ENCODE measurements around the gene COPS3. TPM values are rescaled to one million over a fixed set of nuclear protein-coding genes. Genes with fewer than 3 reads are reported as not detected.

The COPS3 gene
- total RNA-seq, 6 experiments from 2014 or later: 82.3 to 93.7 (median 86.7) TPM

DNA sequence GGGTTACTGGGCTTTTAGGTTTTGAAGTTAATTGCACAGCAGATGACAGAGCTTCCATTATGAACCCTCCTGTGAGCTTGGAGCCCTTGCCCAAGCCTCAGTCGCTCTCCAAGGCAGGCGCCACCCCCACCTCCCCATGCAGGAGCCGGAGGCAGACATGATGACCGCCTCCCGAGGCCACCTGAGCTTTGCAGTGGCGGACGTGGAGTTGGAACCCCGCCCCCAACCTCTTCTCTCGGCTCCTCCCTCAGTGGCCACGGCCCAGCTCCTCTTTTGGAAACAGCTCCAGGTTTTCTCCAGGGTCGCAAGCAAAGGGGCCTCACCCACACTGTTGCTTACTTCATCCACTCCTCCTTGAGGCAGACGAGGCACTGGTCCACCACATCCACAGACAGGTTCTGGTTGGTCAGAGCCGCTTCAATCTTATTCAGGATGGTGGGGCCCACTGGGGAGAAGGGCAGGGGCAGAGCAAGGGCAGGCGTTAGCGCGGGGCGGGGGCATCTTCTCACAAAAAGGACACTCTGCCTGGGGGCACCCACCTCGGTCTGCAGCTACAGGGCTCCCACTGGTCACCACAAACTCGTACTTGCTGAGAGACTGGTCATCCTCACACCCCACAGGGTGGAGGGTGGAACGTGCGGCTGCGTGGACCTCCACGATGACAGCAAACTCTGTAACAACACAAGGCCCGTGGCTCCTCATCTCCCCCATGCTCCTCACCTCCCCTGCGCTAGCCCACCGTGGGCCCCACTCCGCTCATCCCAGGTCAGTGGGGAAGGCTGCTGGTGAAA lies 66.2 kb downstream of the COPS3 start:
- Mint-ChIP-seq H3K4me3 (no peak overlapping the region), H3K9me3 (no peaks in the 10 kb centered on the region), H3K4me1 (ENCODE audit: low read depth) (no peaks in the 10 kb centered on the region), H3K36me3 (ENCODE audit: low read depth) (peaks cover 23% of the 10 kb centered on the region), H3K27me3 (ENCODE audit: insufficient read depth) (no peaks in the 10 kb centered on the region), H3K27ac (no peak overlapping the region)
- TF ChIP-seq, protein P1, sequence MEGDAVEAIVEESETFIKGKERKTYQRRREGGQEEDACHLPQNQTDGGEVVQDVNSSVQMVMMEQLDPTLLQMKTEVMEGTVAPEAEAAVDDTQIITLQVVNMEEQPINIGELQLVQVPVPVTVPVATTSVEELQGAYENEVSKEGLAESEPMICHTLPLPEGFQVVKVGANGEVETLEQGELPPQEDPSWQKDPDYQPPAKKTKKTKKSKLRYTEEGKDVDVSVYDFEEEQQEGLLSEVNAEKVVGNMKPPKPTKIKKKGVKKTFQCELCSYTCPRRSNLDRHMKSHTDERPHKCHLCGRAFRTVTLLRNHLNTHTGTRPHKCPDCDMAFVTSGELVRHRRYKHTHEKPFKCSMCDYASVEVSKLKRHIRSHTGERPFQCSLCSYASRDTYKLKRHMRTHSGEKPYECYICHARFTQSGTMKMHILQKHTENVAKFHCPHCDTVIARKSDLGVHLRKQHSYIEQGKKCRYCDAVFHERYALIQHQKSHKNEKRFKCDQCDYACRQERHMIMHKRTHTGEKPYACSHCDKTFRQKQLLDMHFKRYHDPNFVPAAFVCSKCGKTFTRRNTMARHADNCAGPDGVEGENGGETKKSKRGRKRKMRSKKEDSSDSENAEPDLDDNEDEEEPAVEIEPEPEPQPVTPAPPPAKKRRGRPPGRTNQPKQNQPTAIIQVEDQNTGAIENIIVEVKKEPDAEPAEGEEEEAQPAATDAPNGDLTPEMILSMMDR (IDR thresholded peaks at IDR 0.05): no peak
- no peak for DNase-seq

DNA sequence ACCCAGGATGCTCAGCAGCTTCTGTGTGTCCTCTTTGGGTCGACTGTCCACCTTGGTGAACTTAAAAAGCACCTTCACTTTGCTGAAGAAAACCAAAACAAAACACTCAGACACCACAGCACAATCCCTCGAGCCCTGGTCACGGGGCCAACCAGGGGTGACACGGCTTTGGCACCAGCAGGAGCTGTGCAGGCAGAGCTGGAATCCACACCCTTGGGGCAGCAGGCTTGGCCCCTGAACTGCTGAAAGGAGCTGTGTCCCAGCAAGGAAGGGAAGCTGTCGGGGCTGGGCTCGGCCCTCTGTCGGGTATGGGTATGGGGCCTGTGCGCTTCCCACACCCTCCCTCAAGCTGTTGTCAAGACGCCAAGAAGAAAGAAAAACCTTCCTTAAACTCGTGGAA lies 67.3 kb downstream of the COPS3 start:
- no peaks in the 10 kb centered on the region for H3K27me3 Mint-ChIP-seq (ENCODE audit: insufficient read depth)
- H3K27ac Mint-ChIP-seq: no peak overlapping the region
- H3K4me3 Mint-ChIP-seq: no peak overlapping the region
- TF ChIP-seq, protein P1 (IDR thresholded peaks at IDR 0.05): no peak
- H3K4me1 Mint-ChIP-seq (ENCODE audit: low read depth): no peaks in the 10 kb centered on the region
- H3K36me3 Mint-ChIP-seq (ENCODE audit: low read depth): peaks cover 23% of the 10 kb centered on the region
- H3K9me3 Mint-ChIP-seq: no peaks in the 10 kb centered on the region
- no peak for DNase-seq

DNA sequence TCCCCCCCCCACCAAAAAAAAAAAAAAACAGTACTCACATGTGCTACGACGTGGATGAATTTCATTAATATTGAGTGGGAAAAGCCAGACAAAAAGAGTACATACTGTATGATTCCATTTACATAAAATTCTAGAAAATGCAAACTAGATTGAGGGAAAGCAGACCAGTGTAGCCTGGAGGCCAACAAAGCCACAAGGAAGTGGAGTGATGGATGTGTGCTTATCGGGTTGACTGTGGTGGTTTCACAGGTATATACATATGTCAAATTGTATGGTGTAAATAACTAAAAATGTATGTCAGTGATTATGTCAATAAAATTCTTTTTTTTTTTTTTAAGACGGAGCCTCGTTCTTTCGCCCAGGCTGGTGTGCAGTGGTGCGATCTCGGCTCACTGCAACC lies 73.0 kb downstream of the COPS3 start:
- DNase-seq: no peak
- Mint-ChIP-seq H3K36me3 (ENCODE audit: low read depth) (peaks cover 4% of the 10 kb centered on the region; the same call in 1 of the 2 replicates), H3K4me1 (ENCODE audit: low read depth) (peaks cover 25% of the 10 kb centered on the region), H3K4me3 (no peak overlapping the region), H3K27ac (no peak overlapping the region), H3K9me3 (no peaks in the 10 kb centered on the region), H3K27me3 (ENCODE audit: insufficient read depth) (peaks cover 6% of the 10 kb centered on the region)
- TF ChIP-seq, protein P1 (IDR thresholded peaks at IDR 0.05): no peak

DNA sequence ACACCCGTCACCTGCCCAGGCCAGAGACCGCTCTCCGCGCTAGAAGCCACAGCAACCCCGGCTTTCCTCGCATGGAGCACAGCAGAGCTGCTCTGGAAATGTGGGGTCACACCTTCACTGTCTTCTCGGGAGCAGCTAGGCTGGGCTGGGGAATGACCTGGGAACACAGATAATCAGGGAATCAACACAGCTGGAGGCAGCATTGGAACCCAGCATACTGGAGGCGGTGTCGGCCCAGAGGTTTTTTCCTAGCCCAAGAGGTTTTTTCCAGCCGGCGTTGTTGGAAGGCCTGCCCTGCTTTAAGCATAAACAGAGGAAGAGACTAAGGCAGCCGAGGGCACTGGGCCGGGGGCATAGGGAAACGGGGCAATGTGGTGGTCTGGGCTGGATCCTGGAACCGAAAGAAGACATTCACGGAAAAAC lies 74.1 kb downstream of the COPS3 start:
- Mint-ChIP-seq H3K27ac (peak overlapping the region; percentile 29; the same call in 1 of the 2 replicates), H3K4me3 (peak overlapping the region; percentile 32; the same call in 1 of the 2 replicates), H3K9me3 (no peaks in the 10 kb centered on the region), H3K36me3 (ENCODE audit: low read depth) (peaks cover 5% of the 10 kb centered on the region), H3K4me1 (ENCODE audit: low read depth) (peaks cover 25% of the 10 kb centered on the region), H3K27me3 (ENCODE audit: insufficient read depth) (peaks cover 6% of the 10 kb centered on the region)
- no peak for DNase-seq
- TF ChIP-seq, protein P1 (IDR thresholded peaks at IDR 0.05): no peak

DNA sequence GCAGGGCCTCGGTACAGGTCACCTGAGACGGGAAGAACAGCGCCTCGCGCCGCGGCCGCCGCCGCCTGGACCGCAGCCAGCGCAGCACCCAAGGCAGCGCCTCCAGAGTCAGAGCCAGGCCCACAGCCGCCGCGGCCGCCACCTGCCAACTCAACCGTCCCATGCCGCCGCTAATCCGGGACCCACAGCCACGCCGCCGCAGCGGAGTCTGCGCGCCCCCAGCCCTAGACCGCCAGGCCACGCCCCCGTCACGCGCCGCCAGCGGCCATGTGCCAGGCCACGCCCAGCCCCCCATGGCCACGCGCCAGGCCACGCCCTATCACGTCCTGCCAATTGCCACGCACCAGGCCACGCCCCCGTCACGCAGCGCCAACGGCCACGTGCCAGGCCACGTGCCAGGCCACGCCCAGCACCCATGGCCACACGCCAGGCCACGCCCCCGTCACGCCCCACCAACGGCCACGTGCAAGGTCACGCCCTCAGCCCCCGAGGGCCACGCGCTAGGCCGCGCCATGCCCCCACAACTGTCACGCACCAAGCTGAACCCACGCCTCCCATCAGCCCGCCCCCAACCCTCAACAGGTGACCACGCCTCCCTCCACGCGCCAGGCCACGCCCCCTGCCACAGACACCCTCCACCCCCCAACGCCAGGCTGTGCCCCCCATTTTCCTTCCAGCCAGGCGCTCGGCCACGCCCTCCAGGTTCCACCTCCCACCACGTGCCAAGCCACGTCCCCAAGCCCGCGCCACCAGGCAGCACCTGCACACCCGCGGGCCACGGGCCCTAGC lies 74.7 kb downstream of the COPS3 start, which contains the start of gene PLD6:
PLD6 (minus strand) TSS at position 210 of the 789 bp plus-strand sequence; CDS start at position 163, 47 bp downstream.
- H3K4me3 Mint-ChIP-seq: peak within 1 kb of the TSS; percentile 90
- DNase-seq: peak; percentile 77
- H3K27ac Mint-ChIP-seq: peak within 1 kb of the TSS; percentile 94

More for the DNA sequence above, 74.7 kb downstream of the COPS3 start, which contains the start of gene PLD6:
- peaks cover 25% of the 10 kb centered on the region for H3K4me1 Mint-ChIP-seq (ENCODE audit: low read depth)
- no peaks in the 10 kb centered on the region for H3K9me3 Mint-ChIP-seq
- TF ChIP-seq, protein P1 (IDR thresholded peaks at IDR 0.05): no peak
- peaks cover 6% of the 10 kb centered on the region for H3K27me3 Mint-ChIP-seq (ENCODE audit: insufficient read depth)
- peaks cover 5% of the 10 kb centered on the region for H3K36me3 Mint-ChIP-seq (ENCODE audit: low read depth)
